HepG2 (cell line): ENCODE measurements around the gene KRTAP12-2. TPM values are rescaled to one million over a fixed set of nuclear protein-coding genes. Genes with fewer than 3 reads are reported as not detected.

Experiments used
- CREB1 ChIP-seq, 2 experiments: fragments of 450-650 bp in 1 of 2; IDR thresholded peaks; 2 replicates each; pipeline ENCODE4 v1.6.1; 2016 to 2017; ENCODE audit warnings: control low read depth in 1 of 2, mild to moderate bottlenecking in 1 of 2, missing compliant biosample characterization in 1 of 2, missing genetic modification characterization in 1 of 2
- ETV5 ChIP-seq: IDR thresholded peaks from 2 replicates; pipeline ENCODE4 v1.6.1; 2018; ENCODE audit warnings: missing biosample characterization, missing genetic modification reagents, inconsistent platforms, borderline replicate concordance
- GATAD1 ChIP-seq: IDR thresholded peaks from 2 replicates; pipeline ENCODE4 v1.6.1; 2016; ENCODE audit warnings: missing genetic modification reagents, missing compliant biosample characterization
- HOXA5 ChIP-seq: sonication (generic); formaldehyde crosslinking; IDR thresholded peaks from 2 replicates; pipeline ENCODE4 v1.4.0; 2020; ENCODE audit warnings: missing genetic modification reagents
- MXD4 ChIP-seq: IDR thresholded peaks from 2 replicates; pipeline ENCODE4 v1.6.1; 2016; ENCODE audit warnings: mild to moderate bottlenecking, missing biosample characterization, missing genetic modification reagents
- NONO ChIP-seq, 2 experiments: fragments of 450-650 bp in 1 of 2; sonication (generic) in 1 of 2; formaldehyde crosslinking in 1 of 2; IDR thresholded peaks in 1 of 2; conservative IDR thresholded peaks in 1 of 2; 2 replicates each; pipeline versions ENCODE4 v1.6.1 to v1.8.0; 2017 to 2022; ENCODE audit warnings: mild to moderate bottlenecking in 1 of 2, missing genetic modification reagents in 1 of 2, moderate library complexity in 1 of 2
- RBM22 ChIP-seq: fragments of 200-400 bp; formaldehyde crosslinking; optimal IDR thresholded peaks from 2 replicates; pipeline ENCODE3; 2017; ENCODE audit warnings: mild to moderate bottlenecking, low read length, moderate library complexity
- SOX5 ChIP-seq: IDR thresholded peaks from 2 replicates; pipeline ENCODE4 v1.6.1; 2016; ENCODE audit warnings: borderline replicate concordance
- STAT5B ChIP-seq: sonication (generic); formaldehyde crosslinking; IDR thresholded peaks from 2 replicates; pipeline ENCODE4 v1.4.0; 2020; ENCODE audit warnings: missing genetic modification reagents
- TRIM24 ChIP-seq: sonication (generic); formaldehyde crosslinking; IDR thresholded peaks from 2 replicates; pipeline ENCODE4 v1.8.0; 2022; ENCODE audit warnings: mild to moderate bottlenecking, missing genetic modification reagents
- ZBTB20 ChIP-seq: sonication (generic); formaldehyde crosslinking; IDR thresholded peaks from 2 replicates; pipeline ENCODE4 v1.8.1; 2023; ENCODE audit warnings: missing genetic modification reagents, low read depth, mild to moderate bottlenecking, borderline replicate concordance
- ZBTB34 ChIP-seq: sonication (generic); formaldehyde crosslinking; IDR thresholded peaks from 2 replicates; pipeline ENCODE4 v1.8.0; 2022; ENCODE audit warnings: mild to moderate bottlenecking, missing genetic modification reagents
- ZIK1 ChIP-seq: sonication (generic); formaldehyde crosslinking; IDR thresholded peaks from 2 replicates; pipeline ENCODE4 v1.5.0; 2020; ENCODE audit warnings: mild to moderate bottlenecking, low read depth, missing genetic modification reagents, borderline replicate concordance
- ZKSCAN8 ChIP-seq: IDR thresholded peaks from 2 replicates; pipeline ENCODE4 v1.6.1; 2016; ENCODE audit warnings: borderline replicate concordance, missing genetic modification reagents, missing compliant biosample characterization
- ZNF136 ChIP-seq: sonication (generic); formaldehyde crosslinking; IDR thresholded peaks from 2 replicates; pipeline ENCODE4 v1.8.1; 2022; ENCODE audit warnings: low read depth, mild to moderate bottlenecking, moderate library complexity, missing genetic modification reagents
- ZNF142 ChIP-seq: sonication (generic); formaldehyde crosslinking; IDR thresholded peaks from 2 replicates; pipeline ENCODE4 v1.4.0; 2020; ENCODE audit warnings: missing genetic modification reagents
- ZNF20 ChIP-seq: sonication (generic); formaldehyde crosslinking; IDR thresholded peaks from 2 replicates; pipeline ENCODE4 v1.4.0; 2020; ENCODE audit warnings: mild to moderate bottlenecking, moderate library complexity, missing genetic modification reagents
- ZNF230 ChIP-seq: sonication (generic); formaldehyde crosslinking; IDR thresholded peaks from 2 replicates; pipeline ENCODE4 v1.4.0; 2020; ENCODE audit warnings: mild to moderate bottlenecking, missing genetic modification reagents
- ZNF3 ChIP-seq: IDR thresholded peaks from 2 replicates; pipeline ENCODE4 v1.7.0; 2017; ENCODE audit warnings: inconsistent platforms
- ZNF446 ChIP-seq: sonication (generic); formaldehyde crosslinking; IDR thresholded peaks from 2 replicates; pipeline ENCODE4 v1.5.0; 2020; ENCODE audit warnings: mild to moderate bottlenecking, missing genetic modification reagents
- ZNF530 ChIP-seq: sonication (generic); formaldehyde crosslinking; IDR thresholded peaks from 2 replicates; pipeline ENCODE4 v1.5.0; 2020; ENCODE audit warnings: low read depth, mild to moderate bottlenecking, missing genetic modification reagents
- ZNF616 ChIP-seq: sonication (generic); formaldehyde crosslinking; IDR thresholded peaks from 2 replicates; pipeline ENCODE4 v1.5.0; 2020; ENCODE audit warnings: low read depth, mild to moderate bottlenecking, missing genetic modification reagents
- polyA plus RNA-seq, 8 experiments: library from polyadenylated mRNA; depleted of rRNA in 3 of 8; stranded (reverse) in 7 of 8; unstranded in 1 of 8; fragments of >200 nt; fragmentation: Illumina TruSeq in 4 of 8; extraction: Trizol in 4 of 8; gene quantifications; 2 replicates each; pipeline versions ENCODE4 v1.2.1 to v1.2.3, GENCODE V29; 2011 to 2016; ENCODE audit warnings: low read depth in 4 of 8, missing spikeins in 1 of 8, mixed read lengths in 1 of 8; ENCODE audit not compliant: insufficient read depth in 1 of 8
- total RNA-seq, 5 experiments: library from RNA; depleted of rRNA; stranded (reverse); fragments of >200 nt; fragmentation: Illumina TruSeq; extraction: Trizol; gene quantifications; 2 replicates each; pipeline ENCODE4 v1.2.3, GENCODE V29; 2016; ENCODE audit warnings: low read depth in 1 of 5
- TF ChIP-seq, protein P1 (sequence below): sonication (generic); formaldehyde crosslinking; IDR thresholded peaks from 2 replicates; pipeline ENCODE4 v1.4.0; 2020; ENCODE audit warnings: missing genetic modification reagents

Gene KRTAP12-2
- total and polyA plus RNA-seq, 2 of the 13 experiments (the other 11 are each of a cell fraction or from before 2014, with no cell fraction given), result not detected

DNA sequence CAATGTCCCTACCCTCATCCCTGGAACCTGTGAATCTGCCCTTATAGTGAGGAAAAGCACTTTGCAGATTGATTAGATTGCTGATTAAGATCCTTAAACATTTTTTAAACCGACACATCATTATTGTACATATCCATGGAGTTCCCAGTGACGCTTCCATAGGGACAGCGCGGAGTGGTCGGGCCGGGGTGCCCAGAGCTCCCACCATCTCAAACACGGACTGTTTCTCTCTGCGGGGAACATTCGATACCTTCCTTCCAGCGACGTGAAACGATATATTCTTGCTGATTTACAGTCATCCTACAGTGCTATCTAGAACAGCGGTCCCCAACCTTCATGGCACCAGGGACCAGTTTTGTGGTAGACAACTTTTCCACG, 34.3 kb upstream of the KRTAP12-2 start (continued):
- no peak for TF ChIP-seq ZNF446 (CRISPR knock-in tag)
- TF ChIP-seq STAT5B (CRISPR knock-in tag), result no peak
- TF ChIP-seq, protein P1, sequence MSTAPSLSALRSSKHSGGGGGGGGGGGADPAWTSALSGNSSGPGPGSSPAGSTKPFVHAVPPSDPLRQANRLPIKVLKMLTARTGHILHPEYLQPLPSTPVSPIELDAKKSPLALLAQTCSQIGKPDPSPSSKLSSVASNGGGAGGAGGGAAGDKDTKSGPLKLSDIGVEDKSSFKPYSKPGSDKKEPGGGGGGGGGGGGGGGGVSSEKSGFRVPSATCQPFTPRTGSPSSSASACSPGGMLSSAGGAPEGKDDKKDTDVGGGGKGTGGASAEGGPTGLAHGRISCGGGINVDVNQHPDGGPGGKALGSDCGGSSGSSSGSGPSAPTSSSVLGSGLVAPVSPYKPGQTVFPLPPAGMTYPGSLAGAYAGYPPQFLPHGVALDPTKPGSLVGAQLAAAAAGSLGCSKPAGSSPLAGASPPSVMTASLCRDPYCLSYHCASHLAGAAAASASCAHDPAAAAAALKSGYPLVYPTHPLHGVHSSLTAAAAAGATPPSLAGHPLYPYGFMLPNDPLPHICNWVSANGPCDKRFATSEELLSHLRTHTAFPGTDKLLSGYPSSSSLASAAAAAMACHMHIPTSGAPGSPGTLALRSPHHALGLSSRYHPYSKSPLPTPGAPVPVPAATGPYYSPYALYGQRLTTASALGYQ, result no peak
- TF ChIP-seq TRIM24 (CRISPR knock-in tag), result no peak
- no peak for TF ChIP-seq ZNF616 (CRISPR knock-in tag)
- TF ChIP-seq GATAD1, result no peak
- TF ChIP-seq NONO (IDR thresholded peaks at IDR 0.05), result no peak
- TF ChIP-seq NONO (CRISPR knock-in tag; conservative IDR thresholded peaks at IDR 0.05), result no peak
- TF ChIP-seq ZIK1 (CRISPR knock-in tag), result no peak
- TF ChIP-seq HOXA5 (CRISPR knock-in tag), result 0 out of 2 replicates have a peak, but pooled peaks have one; percentile 7
- TF ChIP-seq ZKSCAN8, result no peak
- no peak for TF ChIP-seq RBM22
- TF ChIP-seq MXD4 (CRISPR knock-in tag), result 0 out of 2 replicates have a peak, but pooled peaks have one; percentile 11
- TF ChIP-seq ZNF3 (CRISPR knock-in tag), result no peak
- no peak for TF ChIP-seq ZNF530 (CRISPR knock-in tag)
- TF ChIP-seq ZNF20 (CRISPR knock-in tag), result no peak
- no peak for TF ChIP-seq ZBTB34 (CRISPR knock-in tag)
- TF ChIP-seq ZNF230 (CRISPR knock-in tag), result no peak
- TF ChIP-seq ZNF136, result no peak
- TF ChIP-seq ZNF142 (CRISPR knock-in tag), result no peak
- TF ChIP-seq SOX5 (CRISPR knock-in tag), result no peak
- no peak for TF ChIP-seq CREB1 (IDR thresholded peaks at IDR 0.05)
- no peak for TF ChIP-seq CREB1 (CRISPR knock-in tag; IDR thresholded peaks at IDR 0.05)
- no peak for TF ChIP-seq ZBTB20 (CRISPR knock-in tag)
- TF ChIP-seq ETV5, result no peak
